22Rv1 (cell line): ENCODE data around the gene GPR150.

Experiments used
- H3K27ac ChIP-seq: fragments of 450-650 bp; 2 replicates; pipeline ENCODE4 v1.5.1; 2017
- CTCF ChIP-seq: fragments of 450-650 bp; IDR thresholded peaks from 2 replicates; pipeline ENCODE4 v1.5.1; 2017; ENCODE audit warnings: mild to moderate bottlenecking
- ZFX ChIP-seq: fragments of 450-650 bp; IDR thresholded peaks from 2 replicates; pipeline ENCODE4 v1.6.1; 2017; ENCODE audit warnings: antibody characterized with exemption, borderline replicate concordance

The GPR150 gene

GRCh38 chr5:95623706-95624105 lies 3.8 kb downstream of the GPR150 start:
- TF ChIP-seq CTCF (no peak), ZFX (no peak)

GRCh38 chr5:95624368-95624767 lies 4.5 kb downstream of the GPR150 start:
- H3K27ac ChIP-seq = no peak overlapping the region
- no peak for TF ChIP-seq CTCF
- TF ChIP-seq ZFX = no peak

More at GRCh38 chr5:95623706-95624105, 3.8 kb downstream of the GPR150 start:
- H3K27ac ChIP-seq = no peak overlapping the region

- TF ChIP-seq ZFX = no peak
- TF ChIP-seq CTCF = no peak
- no peak overlapping the region for H3K27ac ChIP-seq
Measured at GRCh38 chr5:95626701-95627100, 6.8 kb downstream of the GPR150 start.

GRCh38 chr5:95627971-95628810 lies 8.3 kb downstream of the GPR150 start:
- TF ChIP-seq ZFX = no peak
- no peak for TF ChIP-seq CTCF
- no peak overlapping the region for H3K27ac ChIP-seq

GRCh38 chr5:95628933-95629332 lies 9.0 kb downstream of the GPR150 start:
- TF ChIP-seq ZFX (no peak), CTCF (no peak)
- no peak overlapping the region for H3K27ac ChIP-seq

GRCh38 chr5:95630394-95630917 lies 10.6 kb downstream of the GPR150 start:
- TF ChIP-seq CTCF (no peak), ZFX (no peak)

More at GRCh38 chr5:95630394-95630917, 10.6 kb downstream of the GPR150 start:
- no peak overlapping the region for H3K27ac ChIP-seq
